NT2/D1 (cell line): ENCODE measurements around the gene GARIN5A.
"Not testable (repeated sequence)": the region's sequence is repeated elsewhere in the genome, so short reads cannot be mapped to it uniquely, and the experiment has no call there.

Experiments used
- SUZ12 ChIP-seq: IDR thresholded peaks from 2 replicates; pipeline ENCODE4 v1.6.1; 2011; ENCODE audit not compliant: insufficient read length, insufficient read depth; ENCODE audit errors: extremely low read depth
- YY1 ChIP-seq: IDR thresholded peaks from 2 replicates; pipeline ENCODE4 v1.6.1; 2011; ENCODE audit not compliant: insufficient read length, insufficient read depth

GRCh38 chr19:50439130-50439529 is 37.5 kb downstream of the GARIN5A start:
- not testable (repeated sequence) for TF ChIP-seq YY1, SUZ12
